ENCODE measurements around the gene AKAP13.

Gene AKAP13

GRCh38 chr15:85692321-85692720 is 311.9 kb downstream of the AKAP13 start:
- in situ Hi-C loops (cut with MboI; ENCODE audit: low sequenced_read_pairs), result no loop called here

- in situ Hi-C loops (cut with MboI; ENCODE audit: low sequenced_read_pairs), result no loop called here
Measured at GRCh38 chr15:85692873-85693272, 312.5 kb downstream of the AKAP13 start.

- in situ Hi-C loops (cut with MboI; ENCODE audit: low sequenced_read_pairs), result no loop called here
Measured at GRCh38 chr15:85693277-85693676, 312.9 kb downstream of the AKAP13 start.

- in situ Hi-C loops (cut with MboI; ENCODE audit: low sequenced_read_pairs), result no loop called here
Measured at GRCh38 chr15:85694091-85694490, 313.7 kb downstream of the AKAP13 start.

GRCh38 chr15:85700767-85701166 is 320.4 kb downstream of the AKAP13 start:
- in situ Hi-C loops (cut with MboI; ENCODE audit: low sequenced_read_pairs), result no loop called here

GRCh38 chr15:85702321-85703101 is 322.1 kb downstream of the AKAP13 start:
- in situ Hi-C loops (cut with MboI; ENCODE audit: low sequenced_read_pairs), result no loop called here

GRCh38 chr15:85704066-85704465 is 323.7 kb downstream of the AKAP13 start:
- in situ Hi-C loops (cut with MboI; ENCODE audit: low sequenced_read_pairs), result no loop called here

GRCh38 chr15:85704720-85705429 is 324.5 kb downstream of the AKAP13 start:
- in situ Hi-C loops (cut with MboI; ENCODE audit: low sequenced_read_pairs), result no loop called here

GRCh38 chr15:85706779-85707518 is 326.5 kb downstream of the AKAP13 start:
- in situ Hi-C loops (cut with MboI; ENCODE audit: low sequenced_read_pairs), result no loop called here

GRCh38 chr15:85707519-85708338 is 327.3 kb downstream of the AKAP13 start:
- in situ Hi-C loops (cut with MboI; ENCODE audit: low sequenced_read_pairs), result no loop called here

GRCh38 chr15:85708402-85708941 is 328.1 kb downstream of the AKAP13 start:
- in situ Hi-C loops (cut with MboI; ENCODE audit: low sequenced_read_pairs), result no loop called here

- in situ Hi-C loops (cut with MboI; ENCODE audit: low sequenced_read_pairs), result no loop called here
Measured at GRCh38 chr15:85709250-85709649, 328.8 kb downstream of the AKAP13 start.

GRCh38 chr15:85710340-85710842 is 330.0 kb downstream of the AKAP13 start:
- in situ Hi-C loops (cut with MboI; ENCODE audit: low sequenced_read_pairs), result no loop called here

- in situ Hi-C loops (cut with MboI; ENCODE audit: low sequenced_read_pairs), result no loop called here
Measured at GRCh38 chr15:85711580-85712192, 331.3 kb downstream of the AKAP13 start.

GRCh38 chr15:85716261-85716660 is 335.9 kb downstream of the AKAP13 start:
- in situ Hi-C loops (cut with MboI; ENCODE audit: low sequenced_read_pairs), result no loop called here

GRCh38 chr15:85717212-85717611 is 336.8 kb downstream of the AKAP13 start:
- in situ Hi-C loops (cut with MboI; ENCODE audit: low sequenced_read_pairs), result no loop called here

GRCh38 chr15:85718271-85718971 is 338.0 kb downstream of the AKAP13 start:
- in situ Hi-C loops (cut with MboI; ENCODE audit: low sequenced_read_pairs), result no loop called here

GRCh38 chr15:85718981-85719380 is 338.6 kb downstream of the AKAP13 start:
- in situ Hi-C loops (cut with MboI; ENCODE audit: low sequenced_read_pairs), result no loop called here
